ENCODE measurements around the gene CADM4. TPM values are rescaled to one million over a fixed set of nuclear protein-coding genes. Genes with fewer than 3 reads are reported as not detected.
A peak's percentile ranks its signal among the peaks of the same experiment; 100 is the strongest.

Gene CADM4
- total and polyA plus RNA-seq, 9 of the 15 experiments (the other 6 are each of a cell fraction or from before 2014, with no cell fraction given): 0.03 to 4.6 (median 1.3) TPM

DNA sequence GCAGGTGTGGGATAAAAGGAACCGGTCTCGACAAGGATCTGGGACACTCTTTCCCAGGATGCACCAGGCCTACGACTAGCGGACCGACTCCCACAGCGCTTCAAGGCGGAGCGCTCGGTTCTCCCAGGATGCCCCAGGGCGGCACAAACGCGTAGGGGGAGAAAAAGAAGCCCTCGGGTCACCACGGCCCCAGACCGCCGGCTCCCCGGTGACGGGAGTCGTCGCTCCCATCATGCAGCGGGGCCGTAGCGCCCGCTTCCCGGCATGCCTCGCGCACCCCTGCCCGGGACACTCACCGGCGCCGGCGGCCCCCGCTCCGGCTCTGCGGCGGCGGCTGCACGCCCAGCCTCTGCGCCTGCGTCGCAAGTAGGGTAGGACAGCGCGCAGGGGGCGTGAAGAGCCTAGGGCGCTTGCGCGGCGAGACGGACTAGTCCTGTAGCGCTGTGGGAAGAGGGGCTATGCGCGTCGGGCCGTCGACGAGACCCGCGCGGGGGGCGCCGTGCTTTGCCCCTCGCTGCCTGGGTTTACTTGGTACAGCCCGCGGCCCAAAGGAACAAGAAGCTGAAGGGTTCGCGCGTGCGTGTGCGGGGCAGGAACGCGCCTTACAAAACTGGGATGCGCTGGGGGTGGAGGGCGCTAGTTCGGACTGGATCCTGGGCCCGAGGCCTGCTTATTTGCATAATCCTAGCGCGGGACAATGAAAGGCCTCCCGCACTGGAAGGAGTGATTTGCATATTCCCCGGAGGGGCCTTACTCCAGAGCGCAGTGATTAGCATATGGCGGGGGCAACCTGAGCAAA, 20.2 kb downstream of the CADM4 start, which contains the start of gene ZNF428 (continued):
- peak; percentile 74 for TF ChIP-seq KLF13 (tag; IDR thresholded peaks at IDR 0.05; ENCODE audit: borderline replicate concordance, low read depth)
- no peak for TF ChIP-seq PHTF2 (CRISPR knock-in tag; IDR thresholded peaks at IDR 0.05)
- TF ChIP-seq MAZ (CRISPR knock-in tag; conservative IDR thresholded peaks at IDR 0.05 in 1 of 2, IDR thresholded peaks at IDR 0.05 in 1 of 2): peak; percentile 77 to 81
- TF ChIP-seq, protein P1, sequence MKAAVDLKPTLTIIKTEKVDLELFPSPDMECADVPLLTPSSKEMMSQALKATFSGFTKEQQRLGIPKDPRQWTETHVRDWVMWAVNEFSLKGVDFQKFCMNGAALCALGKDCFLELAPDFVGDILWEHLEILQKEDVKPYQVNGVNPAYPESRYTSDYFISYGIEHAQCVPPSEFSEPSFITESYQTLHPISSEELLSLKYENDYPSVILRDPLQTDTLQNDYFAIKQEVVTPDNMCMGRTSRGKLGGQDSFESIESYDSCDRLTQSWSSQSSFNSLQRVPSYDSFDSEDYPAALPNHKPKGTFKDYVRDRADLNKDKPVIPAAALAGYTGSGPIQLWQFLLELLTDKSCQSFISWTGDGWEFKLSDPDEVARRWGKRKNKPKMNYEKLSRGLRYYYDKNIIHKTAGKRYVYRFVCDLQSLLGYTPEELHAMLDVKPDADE (conservative IDR thresholded peaks at IDR 0.05; ENCODE audit: control insufficient read depth, low read depth, low read length): peak; percentile 53; the same call in 1 of the 2 replicates
- TF ChIP-seq TAF7 (tag; IDR thresholded peaks at IDR 0.05): peak; percentile 56; the same call in 1 of the 2 replicates
- peak; percentile 86 for TF ChIP-seq BRD4 (IDR thresholded peaks at IDR 0.05)
- no peak; the same call in 1 of the 2 replicates for TF ChIP-seq RFX1 (IDR thresholded peaks at IDR 0.05)
- no peak for TF ChIP-seq RFX7 (CRISPR knock-in tag; IDR thresholded peaks at IDR 0.05)
- TF ChIP-seq ZNF175 (CRISPR knock-in tag; IDR thresholded peaks at IDR 0.05; ENCODE audit: low read depth): 0 out of 2 replicates have a peak, but pooled peaks have one; percentile 26
- peak; percentile 53; the same call in 1 of the 2 replicates for TF ChIP-seq NFRKB (IDR thresholded peaks at IDR 0.05; ENCODE audit: low read depth)
- TF ChIP-seq ZNF707 (CRISPR knock-in tag; conservative IDR thresholded peaks at IDR 0.05): no peak; the same call in 1 of the 2 replicates
- peak; percentile 70; the same call in 1 of the 2 replicates for TF ChIP-seq ERF (CRISPR knock-in tag; IDR thresholded peaks at IDR 0.05)
- peak; percentile 97 for TF ChIP-seq NRF1 (conservative IDR thresholded peaks at IDR 0.05 in 1 of 2, IDR thresholded peaks at IDR 0.05 in 1 of 2)
- 0 out of 2 replicates have a peak, but pooled peaks have one; percentile 3 for TF ChIP-seq SAFB (IDR thresholded peaks at IDR 0.05; ENCODE audit: borderline replicate concordance, low read depth, low read length)
- peak; percentile 68; the same call in 1 of the 2 replicates for TF ChIP-seq ZNF197 (CRISPR knock-in tag; IDR thresholded peaks at IDR 0.05; ENCODE audit: low read depth)
- TF ChIP-seq ZNF644 (tag; IDR thresholded peaks at IDR 0.05; ENCODE audit: low read depth): 0 out of 2 replicates have a peak, but pooled peaks have one; percentile 24
- no peak for TF ChIP-seq TOE1 (IDR thresholded peaks at IDR 0.05; ENCODE audit: borderline replicate concordance)
- no peak for TF ChIP-seq TOE1 (CRISPR knock-in tag; IDR thresholded peaks at IDR 0.05; ENCODE audit: borderline replicate concordance, low read depth)
- TF ChIP-seq CHCHD3 (CRISPR knock-in tag; IDR thresholded peaks at IDR 0.05): no peak
- TF ChIP-seq ZNF263 (CRISPR knock-in tag; IDR thresholded peaks at IDR 0.05; ENCODE audit: borderline replicate concordance): peak; percentile 38; the same call in 1 of the 2 replicates
- TF ChIP-seq, protein P2, sequence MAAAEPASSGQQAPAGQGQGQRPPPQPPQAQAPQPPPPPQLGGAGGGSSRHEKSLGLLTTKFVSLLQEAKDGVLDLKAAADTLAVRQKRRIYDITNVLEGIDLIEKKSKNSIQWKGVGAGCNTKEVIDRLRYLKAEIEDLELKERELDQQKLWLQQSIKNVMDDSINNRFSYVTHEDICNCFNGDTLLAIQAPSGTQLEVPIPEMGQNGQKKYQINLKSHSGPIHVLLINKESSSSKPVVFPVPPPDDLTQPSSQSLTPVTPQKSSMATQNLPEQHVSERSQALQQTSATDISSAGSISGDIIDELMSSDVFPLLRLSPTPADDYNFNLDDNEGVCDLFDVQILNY (CRISPR knock-in tag; IDR thresholded peaks at IDR 0.05): no peak
- TF ChIP-seq, protein P3, sequence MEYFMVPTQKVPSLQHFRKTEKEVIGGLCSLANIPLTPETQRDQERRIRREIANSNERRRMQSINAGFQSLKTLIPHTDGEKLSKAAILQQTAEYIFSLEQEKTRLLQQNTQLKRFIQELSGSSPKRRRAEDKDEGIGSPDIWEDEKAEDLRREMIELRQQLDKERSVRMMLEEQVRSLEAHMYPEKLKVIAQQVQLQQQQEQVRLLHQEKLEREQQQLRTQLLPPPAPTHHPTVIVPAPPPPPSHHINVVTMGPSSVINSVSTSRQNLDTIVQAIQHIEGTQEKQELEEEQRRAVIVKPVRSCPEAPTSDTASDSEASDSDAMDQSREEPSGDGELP (CRISPR knock-in tag; IDR thresholded peaks at IDR 0.05; ENCODE audit: borderline replicate concordance): 0 out of 2 replicates have a peak, but pooled peaks have one; percentile 23
- TF ChIP-seq FOXP1 (CRISPR knock-in tag; IDR thresholded peaks at IDR 0.05): no peak
- TF ChIP-seq SMC3 (conservative IDR thresholded peaks at IDR 0.05; ENCODE audit: insufficient read depth, low read depth, low read length): no peak
